NCI-H2171 (cell line): ENCODE measurements around the gene GPR3.
A peak's percentile ranks its signal among the peaks of the same experiment; 100 is the strongest.

Experiments used
- DNase-seq: peaks from one replicate; lab custom pipeline; 2025; lab: John Stamatoyannopoulos, UW

The GPR3 gene, protein sequence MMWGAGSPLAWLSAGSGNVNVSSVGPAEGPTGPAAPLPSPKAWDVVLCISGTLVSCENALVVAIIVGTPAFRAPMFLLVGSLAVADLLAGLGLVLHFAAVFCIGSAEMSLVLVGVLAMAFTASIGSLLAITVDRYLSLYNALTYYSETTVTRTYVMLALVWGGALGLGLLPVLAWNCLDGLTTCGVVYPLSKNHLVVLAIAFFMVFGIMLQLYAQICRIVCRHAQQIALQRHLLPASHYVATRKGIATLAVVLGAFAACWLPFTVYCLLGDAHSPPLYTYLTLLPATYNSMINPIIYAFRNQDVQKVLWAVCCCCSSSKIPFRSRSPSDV

DNA sequence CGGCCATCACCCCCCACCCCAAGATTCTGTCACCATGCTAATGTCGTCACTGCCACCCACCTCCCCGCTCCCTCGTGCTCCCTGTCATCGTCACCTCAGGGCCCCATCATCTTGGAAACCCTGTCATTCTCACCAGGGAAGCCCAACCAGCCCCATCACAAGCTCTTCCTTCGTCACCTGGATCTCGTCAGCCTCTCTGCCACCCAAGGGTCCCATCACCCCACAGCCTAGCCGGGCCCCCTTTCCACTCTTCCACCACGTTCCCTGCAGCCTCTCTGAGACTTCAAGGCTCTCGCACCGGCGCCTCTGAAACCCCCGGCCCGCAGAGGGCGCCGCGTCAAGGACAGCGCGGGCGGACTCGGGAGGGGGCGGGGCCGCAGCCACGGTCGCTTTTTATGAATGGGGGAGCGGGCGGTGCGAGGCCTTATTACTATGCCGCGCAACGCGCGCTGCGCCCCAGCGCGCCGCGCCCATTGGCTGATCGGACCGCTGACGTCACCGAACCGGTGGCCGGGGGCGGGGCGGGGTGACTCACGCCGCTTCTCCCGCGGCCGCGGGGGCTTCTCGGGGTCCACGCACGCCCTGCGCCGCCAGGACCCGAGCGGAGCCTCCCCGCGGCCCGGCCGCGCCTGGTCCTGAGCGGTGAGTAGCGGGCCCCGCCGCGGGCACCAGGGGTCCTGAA, at the start of gene GPR3:
Gene GPR3 (plus strand): TSS at position 527 of the 682 bp plus-strand sequence. CDS start 1,177 bp downstream, outside the sequence.
- DNase-seq = peak; percentile 92

DNA sequence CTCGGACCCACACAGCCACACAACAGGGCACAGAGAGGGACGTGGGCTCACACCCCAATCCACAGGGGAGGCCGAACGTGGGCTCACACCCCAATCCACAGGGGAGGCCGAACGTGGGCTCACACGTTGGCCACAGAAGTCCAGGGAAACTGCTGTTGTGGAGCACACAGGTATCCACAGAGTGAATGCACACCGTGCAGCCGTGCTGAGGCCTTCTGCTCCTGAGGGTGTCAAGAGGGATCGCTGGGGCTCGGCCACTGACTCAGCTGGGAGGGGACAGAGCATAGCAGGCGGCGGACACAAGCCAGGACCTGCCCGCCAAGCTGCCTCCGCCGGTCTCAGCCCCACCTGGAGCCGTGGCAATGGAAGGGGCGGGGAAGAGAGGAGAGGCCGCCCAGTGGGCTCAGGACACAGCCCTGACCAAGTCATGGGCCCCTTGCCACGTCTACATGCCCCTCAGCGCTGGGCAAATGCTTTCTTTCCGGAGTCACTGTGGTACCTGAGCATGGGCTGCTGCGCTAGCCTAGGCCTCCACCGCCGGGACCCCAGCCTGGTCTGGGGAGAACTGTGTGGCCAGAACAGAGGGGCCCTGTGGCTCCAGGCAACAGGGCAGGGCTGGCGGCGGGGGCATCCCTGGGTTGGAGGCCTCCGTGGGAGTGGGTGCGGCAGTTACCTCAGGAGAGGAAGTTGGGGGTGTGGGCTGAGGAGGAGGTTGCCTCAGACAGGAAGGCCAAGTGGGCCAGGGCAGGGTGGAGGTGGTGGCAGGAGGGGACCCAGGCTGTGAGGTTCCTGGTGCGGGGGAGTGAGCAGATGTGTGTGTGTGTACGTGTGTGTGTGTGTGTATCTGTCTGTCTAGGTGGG, 49.4 kb upstream of the GPR3 start:
- DNase-seq = peak; percentile 35

DNA sequence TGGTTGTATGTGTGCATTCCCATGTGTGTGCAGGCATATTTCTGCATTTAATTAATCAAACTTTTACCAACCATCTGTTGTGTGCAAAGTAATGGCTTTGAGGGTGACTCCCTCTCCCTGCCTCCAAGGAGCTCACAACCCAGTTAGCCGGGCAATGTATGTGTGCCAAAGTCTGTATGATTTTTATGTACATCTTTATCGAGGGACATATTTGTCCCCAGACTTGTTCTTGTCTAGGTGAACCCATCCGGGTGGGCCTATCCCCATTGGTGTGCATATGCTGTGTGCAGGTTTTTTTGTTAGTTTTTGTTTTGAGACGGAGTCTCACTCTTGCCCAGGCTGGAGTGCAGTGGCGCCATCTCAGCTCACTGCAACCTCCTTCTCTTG, 48.8 kb upstream of the GPR3 start:
- DNase-seq = no peak

DNA sequence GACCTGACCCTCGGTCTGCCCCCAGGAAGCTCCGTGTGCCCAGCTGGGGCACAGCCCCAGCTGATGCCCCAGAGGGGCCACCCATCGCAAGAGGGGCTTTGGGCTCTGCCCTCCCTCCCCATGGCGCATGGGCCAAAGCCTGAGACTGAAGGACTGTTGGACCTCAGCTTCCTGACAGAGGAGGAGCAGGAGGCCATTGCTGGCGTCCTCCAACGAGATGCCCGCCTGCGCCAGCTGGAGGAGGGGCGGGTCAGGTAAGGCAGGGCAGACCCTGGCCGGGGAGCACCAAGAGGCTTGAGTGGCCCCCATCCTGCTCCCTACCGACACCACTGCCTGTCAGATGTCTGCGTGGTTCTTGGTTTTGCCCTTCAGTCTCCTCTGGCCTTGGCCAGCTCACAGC, 47.1 kb upstream of the GPR3 start:
- DNase-seq = no peak

DNA sequence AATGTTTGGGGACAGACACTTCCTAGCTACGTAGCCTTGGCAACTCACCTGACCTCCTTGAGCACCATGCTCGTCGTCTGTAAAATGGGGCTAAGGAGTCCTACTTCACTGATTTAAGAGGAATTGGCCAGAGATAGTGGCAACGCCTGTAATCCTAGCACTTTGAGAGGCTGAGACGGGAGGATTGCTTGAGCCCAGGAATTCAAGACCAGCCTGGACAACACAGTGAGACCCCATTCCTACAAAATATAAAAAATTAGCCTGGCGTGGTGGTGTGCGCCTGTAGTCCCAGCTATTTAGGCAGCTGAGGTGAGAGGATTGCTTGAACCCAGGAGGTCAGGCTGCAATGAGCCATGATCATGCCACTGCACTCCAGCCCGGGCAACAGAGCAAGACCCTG, 46.1 kb upstream of the GPR3 start:
- no peak for DNase-seq

DNA sequence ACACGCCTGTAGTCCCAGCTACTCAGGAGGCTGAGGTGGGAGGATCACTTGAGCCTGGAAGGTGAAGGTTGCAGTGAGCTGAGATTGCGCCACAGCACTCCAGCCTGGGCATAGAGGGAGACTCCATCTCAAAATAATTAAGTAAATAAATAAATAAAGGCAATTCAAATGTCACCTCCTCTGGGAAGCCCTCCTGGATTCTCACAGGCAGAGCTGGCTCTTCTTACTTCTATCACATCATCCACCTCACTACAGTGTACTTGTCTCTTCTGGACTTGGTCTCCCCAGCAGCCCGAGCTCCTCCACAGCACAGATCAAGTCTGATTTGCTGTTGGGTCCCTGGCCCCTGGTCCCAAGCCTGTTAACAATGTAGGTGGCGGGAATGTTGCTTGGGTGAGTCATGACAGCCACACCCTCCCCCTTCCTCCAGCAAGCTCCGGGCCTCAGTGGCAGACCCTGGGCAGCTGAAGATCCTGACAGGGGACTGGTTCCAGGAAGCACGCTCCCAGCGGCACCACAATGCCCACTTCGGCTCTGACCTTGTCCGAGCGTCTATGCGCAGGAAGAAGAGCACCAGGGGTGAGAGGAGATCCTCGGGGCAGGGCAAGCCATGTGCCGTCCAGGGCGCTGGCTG, 45.3 kb upstream of the GPR3 start:
- DNase-seq = no peak

DNA sequence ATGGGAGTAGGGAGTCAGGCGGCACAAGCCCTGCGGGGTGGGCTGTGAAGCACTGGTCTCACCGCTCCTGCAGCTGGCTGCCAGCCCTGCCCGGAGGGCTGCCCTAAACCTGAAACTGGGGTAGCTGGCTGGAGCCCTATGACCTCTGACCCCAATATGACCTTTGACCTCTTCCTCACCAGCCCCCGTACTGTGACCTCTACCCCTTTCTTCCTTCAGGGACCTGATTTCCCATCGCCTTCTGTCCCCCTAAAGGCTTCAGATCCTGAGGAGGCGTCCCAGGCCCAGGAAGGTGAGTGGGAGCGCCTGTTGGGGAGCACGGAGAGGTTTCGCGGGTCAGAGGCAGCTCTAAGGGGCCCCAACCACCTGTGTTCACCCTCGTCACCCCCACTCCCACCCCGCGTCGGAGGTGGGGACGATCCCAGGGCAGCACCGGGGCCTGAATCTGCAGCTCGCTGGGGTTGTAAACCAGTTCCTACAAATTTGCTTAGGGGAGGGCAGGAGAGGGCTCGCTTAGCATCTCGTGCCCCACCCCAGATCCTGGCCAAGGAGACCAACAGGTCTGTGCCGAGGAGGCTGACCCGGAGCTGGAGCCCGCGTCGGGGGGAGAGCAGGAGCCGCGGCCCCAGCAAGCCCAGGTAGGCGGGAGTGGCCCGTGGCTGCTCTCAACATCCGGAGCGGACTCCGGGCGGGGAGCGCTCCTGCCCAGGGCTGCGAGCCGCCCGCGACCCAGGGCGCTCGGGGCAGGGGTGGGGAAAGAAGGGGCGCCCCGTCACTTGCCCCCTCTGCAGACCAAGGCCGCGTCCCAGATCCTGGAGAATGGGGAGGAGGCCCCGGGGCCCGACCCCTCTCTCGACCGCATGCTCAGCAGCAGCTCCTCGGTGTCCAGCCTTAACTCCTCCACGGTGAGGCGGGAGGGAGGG, 43.3 kb upstream of the GPR3 start:
- peak; percentile 23 for DNase-seq

DNA sequence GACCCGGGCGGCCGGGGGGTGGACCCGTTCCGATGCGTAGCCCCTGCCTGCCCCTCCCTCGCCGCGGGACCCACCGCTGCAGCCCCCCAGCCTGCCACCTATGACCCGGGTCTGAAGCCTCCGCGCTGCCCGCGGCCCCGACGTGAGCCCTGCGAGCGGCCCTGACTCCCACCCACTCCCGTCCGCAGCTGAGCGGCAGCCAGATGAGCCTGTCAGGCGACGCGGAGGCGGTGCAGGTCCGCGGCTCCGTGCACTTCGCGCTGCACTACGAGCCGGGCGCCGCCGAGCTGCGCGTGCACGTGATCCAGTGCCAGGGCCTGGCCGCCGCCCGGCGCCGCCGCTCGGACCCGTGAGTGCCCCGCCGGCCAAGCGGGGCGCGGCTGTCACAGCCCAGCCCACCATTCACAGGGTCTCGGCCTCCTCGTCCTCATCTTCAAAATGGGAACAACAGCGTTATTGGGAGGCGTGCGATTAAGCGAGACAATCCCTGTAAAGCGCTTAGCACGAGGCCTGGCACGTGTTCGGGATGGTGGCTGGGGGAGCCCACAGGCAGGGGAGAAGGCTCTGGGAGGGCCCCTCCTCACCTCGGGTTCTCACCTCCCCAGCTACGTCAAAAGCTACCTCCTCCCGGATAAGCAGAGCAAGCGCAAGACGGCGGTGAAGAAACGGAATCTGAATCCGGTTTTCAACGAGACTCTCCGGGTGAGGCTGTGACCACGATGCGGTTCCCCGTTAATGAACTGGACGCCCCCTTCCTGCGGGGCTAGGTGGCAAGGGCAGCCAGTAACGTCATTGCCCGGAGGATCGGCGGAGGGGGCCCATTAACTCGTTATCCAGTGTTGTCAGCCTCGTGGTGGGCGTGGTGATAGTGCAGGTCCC, 42.4 kb upstream of the GPR3 start:
- DNase-seq = no peak

DNA sequence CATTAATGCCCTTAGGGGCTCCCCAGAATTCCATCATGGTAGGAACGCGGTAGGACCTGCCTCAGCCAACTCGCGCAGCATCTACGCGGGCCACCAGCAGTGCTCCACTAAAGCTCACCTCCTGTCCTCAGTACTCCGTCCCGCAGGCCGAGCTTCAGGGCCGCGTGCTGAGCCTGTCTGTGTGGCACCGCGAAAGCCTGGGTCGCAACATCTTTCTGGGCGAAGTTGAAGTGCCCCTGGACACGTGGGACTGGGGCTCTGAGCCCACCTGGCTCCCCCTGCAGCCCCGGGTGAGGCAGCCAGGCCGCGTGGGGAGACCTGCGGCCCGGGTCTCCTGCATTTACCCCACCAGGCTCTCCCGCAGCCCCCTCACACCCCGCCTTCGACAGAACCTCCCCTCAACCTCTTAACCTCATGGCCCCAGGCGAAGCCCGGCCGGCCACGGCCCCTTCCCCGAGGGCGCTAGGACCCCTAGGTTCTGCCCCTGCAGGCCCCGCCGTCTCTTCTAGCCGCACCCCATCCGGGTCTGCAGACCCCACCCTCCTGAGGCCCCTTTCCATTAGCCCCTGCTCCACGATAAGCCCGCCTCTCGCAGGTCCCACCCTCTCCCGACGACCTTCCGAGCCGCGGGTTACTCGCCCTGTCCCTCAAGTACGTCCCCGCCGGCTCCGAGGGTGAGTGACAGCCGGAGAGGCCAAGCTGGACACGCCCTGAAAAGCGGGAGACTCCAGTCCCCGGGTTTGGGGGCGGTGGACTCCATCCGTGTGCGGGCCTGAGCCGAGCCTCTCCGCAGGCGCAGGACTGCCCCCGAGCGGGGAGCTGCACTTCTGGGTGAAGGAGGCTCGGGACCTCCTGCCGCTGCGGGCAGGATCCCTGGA, 41.5 kb upstream of the GPR3 start:
- DNase-seq = no peak

DNA sequence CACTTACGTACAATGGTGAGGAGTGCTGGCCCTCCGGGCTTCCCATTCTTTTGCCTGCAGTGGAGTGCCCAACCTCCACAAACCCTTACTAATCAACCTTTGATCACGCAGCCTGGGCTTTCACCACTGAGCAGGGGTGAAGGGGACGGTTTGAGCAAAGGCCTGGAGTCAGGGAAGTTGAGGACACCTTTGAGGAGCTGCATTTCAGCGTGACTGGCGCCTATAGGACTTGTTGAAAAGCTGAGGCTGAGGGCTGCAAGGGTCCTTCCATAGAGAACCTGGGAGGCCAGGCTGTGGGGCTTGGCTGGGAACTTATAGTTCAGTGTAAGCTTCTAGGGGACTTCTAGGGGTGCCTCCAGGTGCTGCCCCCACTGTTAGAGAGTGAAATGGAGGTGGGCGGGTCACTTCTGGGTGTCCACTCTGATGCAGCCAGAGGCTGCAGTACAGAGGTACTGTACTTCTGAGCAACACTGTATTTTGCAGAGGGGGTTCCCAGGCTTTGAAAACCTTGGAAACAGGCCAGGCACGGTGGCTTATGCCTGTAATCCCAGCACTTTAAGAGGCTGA, 40.8 kb upstream of the GPR3 start:
- no peak for DNase-seq

DNA sequence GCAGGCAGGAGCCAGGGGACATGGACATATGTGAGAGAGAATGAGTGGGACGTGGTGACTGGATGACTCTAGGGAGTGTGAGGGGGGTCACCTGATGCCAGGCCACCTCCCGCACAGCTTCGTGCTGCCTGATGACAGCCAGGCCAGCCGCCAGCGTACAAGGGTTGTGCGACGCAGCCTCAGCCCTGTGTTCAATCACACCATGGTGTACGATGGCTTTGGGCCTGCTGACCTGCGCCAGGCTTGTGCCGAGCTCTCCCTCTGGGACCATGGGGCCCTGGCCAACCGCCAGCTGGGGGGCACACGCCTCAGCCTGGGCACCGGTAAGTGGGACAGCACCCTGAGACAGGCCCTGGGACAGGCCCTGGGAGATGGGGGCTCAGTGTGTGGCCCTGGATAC, 39.3 kb upstream of the GPR3 start:
- no peak for DNase-seq

DNA sequence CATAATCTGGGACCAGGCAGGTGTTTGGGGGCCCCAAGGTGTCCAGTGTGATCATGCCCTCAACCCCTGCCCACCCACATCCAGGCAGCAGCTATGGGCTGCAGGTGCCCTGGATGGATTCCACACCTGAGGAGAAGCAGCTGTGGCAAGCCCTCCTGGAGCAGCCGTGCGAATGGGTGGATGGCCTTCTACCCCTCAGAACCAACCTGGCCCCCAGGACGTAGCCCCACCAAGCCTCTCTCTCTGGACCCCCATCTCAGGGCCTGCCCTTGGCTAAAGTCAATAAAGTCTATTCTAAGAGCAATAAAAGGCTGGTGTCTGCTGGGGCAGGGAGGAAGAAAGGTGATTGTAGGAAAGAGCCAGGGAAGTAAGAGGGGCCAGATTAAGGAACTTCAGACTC, 38.8 kb upstream of the GPR3 start:
- no peak for DNase-seq

DNA sequence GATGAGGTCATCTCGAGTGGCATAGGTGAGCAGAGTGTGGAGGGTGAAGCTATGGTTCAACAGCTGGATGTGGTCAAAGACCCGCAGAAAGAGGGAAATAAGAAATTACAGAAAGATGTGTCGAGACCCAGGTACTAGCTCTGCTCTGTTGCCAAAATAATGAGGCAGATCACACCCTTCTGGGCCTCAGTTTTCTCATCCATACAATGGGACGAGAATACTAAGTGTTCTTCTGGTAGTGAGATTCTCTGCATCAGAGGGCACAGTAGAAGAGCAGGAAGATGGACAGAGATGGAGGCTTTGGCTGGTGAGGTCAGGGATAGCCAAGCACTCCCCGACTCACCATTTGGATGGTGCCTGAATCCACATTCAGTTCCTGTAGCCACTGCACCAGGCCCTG, 36.7 kb upstream of the GPR3 start:
- no peak for DNase-seq

DNA sequence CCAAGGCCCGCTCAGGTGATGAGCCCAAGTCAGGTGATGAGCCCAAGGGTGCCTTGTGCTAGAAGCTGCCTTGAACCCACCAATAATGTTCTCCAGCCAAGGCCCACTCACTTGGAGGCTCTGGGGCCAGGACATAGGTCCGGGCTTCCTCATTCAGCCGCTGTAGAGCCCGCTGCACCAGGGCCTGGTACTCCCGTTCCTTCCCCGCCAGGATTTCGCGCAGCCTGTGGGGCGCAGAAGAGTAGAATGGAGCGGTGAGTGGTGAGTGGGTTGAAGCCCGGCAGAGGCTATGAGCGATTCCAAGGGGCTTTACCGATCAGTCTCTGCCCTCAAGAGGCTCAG, 36.2 kb upstream of the GPR3 start:
- no peak for DNase-seq

DNA sequence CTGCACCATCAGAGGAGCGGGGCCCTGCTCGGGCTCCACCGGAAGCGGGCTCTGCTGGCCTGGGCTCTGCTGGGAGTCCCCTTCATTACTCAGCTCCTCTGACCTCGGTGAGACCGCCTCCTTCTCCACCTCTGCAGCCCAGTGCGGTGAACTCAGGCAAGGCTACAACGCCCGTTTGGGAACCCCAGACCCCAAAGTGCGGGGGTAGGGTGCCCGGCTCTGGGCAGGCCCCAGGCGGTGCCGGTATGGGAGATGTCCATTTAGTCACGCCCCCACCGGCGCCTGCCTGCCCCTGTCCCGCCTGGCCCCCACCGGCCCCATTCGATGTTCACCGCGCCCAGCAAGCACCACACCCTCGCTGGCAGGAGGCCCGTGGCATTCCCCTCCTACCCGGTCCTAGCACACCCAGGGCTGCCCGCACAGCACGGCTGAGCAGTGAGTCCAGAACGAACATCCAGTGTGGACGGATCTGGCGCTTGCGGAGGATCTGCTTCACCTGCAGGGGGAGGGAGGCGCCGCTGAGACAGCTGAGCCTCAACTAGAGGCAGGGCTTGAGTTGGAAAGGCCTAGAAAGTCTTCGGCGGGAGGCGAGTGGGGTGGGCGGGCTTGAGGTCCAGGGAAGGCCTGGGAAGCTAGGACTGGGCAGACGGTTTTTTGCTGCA, 35.7 kb upstream of the GPR3 start:
- DNase-seq = no peak

DNA sequence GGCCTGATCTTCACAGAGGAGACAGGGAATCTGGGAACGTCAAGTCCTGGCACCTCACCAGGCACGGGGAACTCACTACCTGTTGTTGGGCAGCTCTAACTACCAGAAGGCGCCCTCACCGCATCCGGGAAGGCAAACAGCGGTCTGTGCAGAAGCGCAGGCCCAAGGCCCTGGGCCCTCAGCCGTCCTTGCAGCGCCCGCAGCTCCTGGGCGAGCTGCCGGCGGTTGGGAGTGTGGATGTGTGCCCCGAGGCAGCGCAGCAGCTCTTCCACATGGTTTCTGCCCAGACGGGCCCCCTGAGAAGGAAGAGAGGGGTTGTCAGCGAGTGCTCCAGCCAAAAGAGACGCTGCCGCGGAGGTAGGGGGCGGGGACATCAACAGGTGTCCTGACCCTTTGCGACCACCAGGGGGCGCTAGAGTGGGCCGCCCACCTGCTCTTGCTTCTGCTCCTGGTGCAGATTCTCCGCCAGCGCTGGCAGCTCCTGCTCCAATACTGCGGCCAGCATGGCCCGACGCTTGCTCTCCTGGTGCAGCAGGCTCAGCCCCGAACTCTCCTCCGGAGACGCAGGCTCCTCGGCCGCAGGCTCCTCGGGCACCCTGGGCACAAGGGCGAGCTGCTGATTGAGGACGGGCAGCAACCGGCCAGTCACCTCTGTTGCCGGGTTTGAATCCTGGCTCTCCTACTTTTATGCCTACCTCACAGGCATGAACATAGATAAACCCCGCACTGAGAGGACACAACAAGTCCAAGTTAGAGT, 35.0 kb upstream of the GPR3 start:
- DNase-seq = peak; percentile 39

DNA sequence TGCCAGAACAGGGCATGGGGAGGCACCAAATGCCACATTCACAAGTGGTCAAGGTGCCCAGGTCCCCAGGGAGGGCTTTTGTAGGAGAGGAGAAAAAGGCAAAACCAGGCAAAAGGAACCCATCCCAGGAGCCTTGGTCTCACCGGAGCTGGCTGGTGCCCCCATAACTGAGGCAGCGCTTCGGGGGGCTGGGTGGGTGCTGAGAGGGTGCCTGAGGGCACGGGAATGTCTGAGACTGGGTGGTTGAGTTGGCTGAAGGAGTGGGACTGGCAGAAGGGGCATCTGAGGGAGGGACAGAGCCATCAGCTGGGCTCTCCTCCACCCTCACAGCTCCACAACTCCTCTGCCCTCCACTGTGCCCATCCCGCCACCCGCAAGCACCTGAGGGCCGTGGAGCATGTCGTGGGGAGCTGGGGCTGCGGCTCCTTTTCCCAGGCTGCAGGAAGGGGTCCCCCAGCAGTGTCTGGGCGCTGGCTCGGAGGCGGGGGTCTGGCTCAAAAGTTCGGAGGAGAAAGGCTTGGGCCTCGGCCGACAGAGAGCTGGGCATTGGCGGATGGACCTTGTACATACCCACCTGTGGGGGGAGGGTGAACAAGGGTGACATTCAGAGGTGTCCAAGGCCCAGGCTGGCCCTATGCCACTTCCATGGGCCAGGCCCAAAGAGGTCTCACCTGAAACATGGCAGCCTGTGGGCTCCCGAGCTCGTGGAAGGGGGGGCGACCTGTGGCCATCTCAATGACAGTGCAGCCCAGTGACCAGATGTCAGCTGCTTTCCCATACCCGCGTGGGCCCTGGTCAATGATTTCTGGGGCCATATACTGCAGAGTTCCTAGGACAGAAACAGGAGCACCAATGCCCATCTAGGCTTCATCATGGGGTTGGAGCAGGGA, 34.1 kb upstream of the GPR3 start:
- DNase-seq = no peak
